Endothelial cell of hepatic sinusoid (primary cell): ENCODE measurements around the gene OTUB1.

Source experiments
- in situ Hi-C: cut with HindIII; loops from 2 replicates; pipeline ENCODE4 v1.10.0; 2017; ENCODE audit warnings: low sequenced_read_pairs

OTUB1 gene

GRCh38 chr11:64020976-64021756, 34.9 kb downstream of the OTUB1 start:
- in situ Hi-C loops = loop anchor here (5.0 kb wide), 1 partner anchor 56 kb away; no protein-coding TSS in a partner anchor

- in situ Hi-C loops = loop anchor here (5.0 kb wide), 1 partner anchor 56 kb away; no protein-coding TSS in a partner anchor
Observed at GRCh38 chr11:64021757-64022093, 35.5 kb downstream of the OTUB1 start.

GRCh38 chr11:64022125-64022784, 36.0 kb downstream of the OTUB1 start:
- in situ Hi-C loops = loop anchor here (5.0 kb wide), 1 partner anchor 55 kb away; no protein-coding TSS in a partner anchor

GRCh38 chr11:64023712-64024710, 37.8 kb downstream of the OTUB1 start:
- in situ Hi-C loops = loop anchor here (5.0 kb wide), 1 partner anchor 53 kb away; no protein-coding TSS in a partner anchor

- in situ Hi-C loops = no loop called here
Observed at GRCh38 chr11:64025205-64025604, 39.0 kb downstream of the OTUB1 start.

GRCh38 chr11:64026575-64027205, 40.5 kb downstream of the OTUB1 start:
- in situ Hi-C loops = no loop called here

- in situ Hi-C loops = no loop called here
Observed at GRCh38 chr11:64027651-64028397, 41.6 kb downstream of the OTUB1 start.

GRCh38 chr11:64028398-64029115, 42.3 kb downstream of the OTUB1 start:
- in situ Hi-C loops = no loop called here

- in situ Hi-C loops = no loop called here
Observed at GRCh38 chr11:64029773-64030172, 43.5 kb downstream of the OTUB1 start.

GRCh38 chr11:64031001-64031400, 44.8 kb downstream of the OTUB1 start:
- in situ Hi-C loops = no loop called here

- in situ Hi-C loops = no loop called here
Observed at GRCh38 chr11:64032050-64032449, 45.8 kb downstream of the OTUB1 start.

GRCh38 chr11:64034411-64034811, 48.2 kb downstream of the OTUB1 start:
- in situ Hi-C loops = no loop called here

- in situ Hi-C loops = no loop called here
Observed at GRCh38 chr11:64035081-64035524, 48.9 kb downstream of the OTUB1 start.

GRCh38 chr11:64035576-64035975, 49.3 kb downstream of the OTUB1 start, which contains the start of gene FLRT1:
FLRT1 (plus strand) TSS chr11:64035931; CDS start chr11:64116268, 80,337 bp downstream.
- in situ Hi-C loops = no loop called here

- in situ Hi-C loops = no loop called here
Observed at GRCh38 chr11:64036087-64037026, 50.1 kb downstream of the OTUB1 start.

GRCh38 chr11:64037027-64037634, 50.9 kb downstream of the OTUB1 start:
- in situ Hi-C loops = no loop called here

- in situ Hi-C loops = no loop called here
Observed at GRCh38 chr11:64038500-64038899, 52.3 kb downstream of the OTUB1 start.
